Esophagus muscularis mucosa (tissue), 4 donors: ENCODE results near the gene TAF11L4.

Experiments used
- CTCF ChIP-seq, 3 experiments: fragments of 200-600 bp in 2 of 3; fragments of 450-650 bp in 1 of 3; sonication (generic) in 2 of 3; IDR thresholded peaks; one replicate each; pipeline ENCODE4 v1.5.1; 2017 to 2019; ENCODE audit warnings: antibody characterized with exemption in 3 of 3, mild to moderate bottlenecking in 2 of 3, moderate library complexity in 1 of 3
- EP300 ChIP-seq: sonication (generic); formaldehyde crosslinking; IDR thresholded peaks from one replicate; pipeline ENCODE4 v1.6.1; 2017; ENCODE audit warnings: antibody characterized with exemption
- POLR2A ChIP-seq: fragments of 450-650 bp; IDR thresholded peaks from one replicate; pipeline ENCODE4 v1.6.1; 2017; ENCODE audit warnings: antibody characterized with exemption, moderate library complexity, mild to moderate bottlenecking, low read depth
- POLR2AphosphoS5 ChIP-seq, 2 donors: sonication (generic); formaldehyde crosslinking; IDR thresholded peaks; one replicate each; pipeline ENCODE4 v1.6.1; 2017; ENCODE audit warnings: antibody characterized with exemption in 2 of 2

GRCh38 chr5:17481378-17481777 lies 40.2 kb upstream of the TAF11L4 start:
- TF ChIP-seq CTCF (IDR thresholded peaks at IDR 0.05) = no peak
- no peak for TF ChIP-seq POLR2AphosphoS5 (IDR thresholded peaks at IDR 0.05)
- no peak for TF ChIP-seq EP300
- no peak for TF ChIP-seq POLR2A
